Activated naive CD8-positive, alpha-beta T cell (primary cell): Measurements from ENCODE around the gene ADAM23.

Source experiments
- H3K27ac Mint-ChIP-seq: one replicate; pipeline ENCODE4 v1.8.0; 2021; ENCODE audit warnings: mixed read lengths
- H3K27me3 Mint-ChIP-seq: one replicate; pipeline ENCODE4 v1.8.0; 2021; ENCODE audit warnings: mixed read lengths
- H3K36me3 Mint-ChIP-seq: one replicate; pipeline ENCODE4 v1.8.0; 2021; ENCODE audit warnings: mixed read lengths
- H3K4me1 Mint-ChIP-seq: one replicate; pipeline ENCODE4 v1.8.0; 2021; ENCODE audit warnings: low read depth, mixed read lengths
- H3K4me3 Mint-ChIP-seq: one replicate; pipeline ENCODE4 v1.8.0; 2021; ENCODE audit warnings: mild to moderate bottlenecking, mixed read lengths
- H3K9me3 Mint-ChIP-seq: one replicate; pipeline ENCODE4 v1.8.0; 2021; ENCODE audit warnings: low read depth, mixed read lengths

ADAM23 gene

GRCh38 chr2:206647985-206648384 lies 204.7 kb downstream of the ADAM23 start:
- Mint-ChIP-seq H3K27me3 (peaks cover 17% of the 10 kb centered on the region), H3K4me1 (no peaks in the 10 kb centered on the region), H3K4me3 (no peak overlapping the region), H3K36me3 (no peaks in the 10 kb centered on the region), H3K27ac (no peak overlapping the region), H3K9me3 (no peaks in the 10 kb centered on the region)

GRCh38 chr2:206657087-206657486 lies 213.8 kb downstream of the ADAM23 start:
- Mint-ChIP-seq H3K36me3 (peaks cover 7% of the 10 kb centered on the region), H3K4me3 (no peak overlapping the region), H3K4me1 (no peaks in the 10 kb centered on the region), H3K27me3 (peaks cover 12% of the 10 kb centered on the region), H3K9me3 (peaks cover 13% of the 10 kb centered on the region), H3K27ac (no peak overlapping the region)

- Mint-ChIP-seq H3K36me3 (no peaks in the 10 kb centered on the region), H3K27me3 (peaks cover 11% of the 10 kb centered on the region), H3K4me1 (no peaks in the 10 kb centered on the region), H3K4me3 (no peak overlapping the region), H3K9me3 (no peaks in the 10 kb centered on the region), H3K27ac (no peak overlapping the region)
Measured at GRCh38 chr2:206665251-206665650, 221.9 kb downstream of the ADAM23 start.
